Measurements from ENCODE around the gene TBCCD1.

TBCCD1 gene

GRCh38 chr3:186497608-186498007 is 69.5 kb downstream of the TBCCD1 start:
- no peak for TF ChIP-seq CTCF (IDR thresholded peaks at IDR 0.05; ENCODE audit: control insufficient read depth, insufficient read depth, low read depth, low read length, missing control alignments)
- H3K4me3 ChIP-seq (ENCODE audit: control insufficient read depth, low read depth, low read length), result no peak overlapping the region
- DNase-seq (ENCODE audit: low read depth), result no peak

GRCh38 chr3:186496635-186497034 is 70.5 kb downstream of the TBCCD1 start:
- H3K4me3 ChIP-seq (ENCODE audit: control insufficient read depth, low read depth, low read length), result no peak overlapping the region
- TF ChIP-seq CTCF (IDR thresholded peaks at IDR 0.05; ENCODE audit: control insufficient read depth, insufficient read depth, low read depth, low read length, missing control alignments), result no peak
- DNase-seq (ENCODE audit: low read depth), result no peak
